Glutamatergic neuron (in vitro differentiated cells): ENCODE results near the gene PYHIN1. TPM values are rescaled to one million over a fixed set of nuclear protein-coding genes. Genes with fewer than 3 reads are reported as not detected.

Experiments used
- DNase-seq: peaks from one replicate; pipeline ENCODE4 v3.0.0; 2022
- H3K27ac Mint-ChIP-seq: one replicate; pipeline ENCODE4 v1.8.0; 2020; ENCODE audit warnings: mild to moderate bottlenecking, mixed read lengths, inconsistent platforms; ENCODE audit not compliant: unreplicated experiment
- H3K27me3 Mint-ChIP-seq: one replicate; pipeline ENCODE4 v1.8.0; 2020; ENCODE audit warnings: mild to moderate bottlenecking, moderate library complexity, mixed read lengths, inconsistent platforms; ENCODE audit not compliant: unreplicated experiment
- H3K36me3 Mint-ChIP-seq: one replicate; pipeline ENCODE4 v1.8.0; 2020; ENCODE audit warnings: mild to moderate bottlenecking, mixed read lengths, inconsistent platforms; ENCODE audit not compliant: unreplicated experiment
- H3K4me1 Mint-ChIP-seq: one replicate; pipeline ENCODE4 v1.8.0; 2020; ENCODE audit warnings: mild to moderate bottlenecking, low read depth, mixed read lengths, inconsistent platforms; ENCODE audit not compliant: unreplicated experiment
- H3K4me3 Mint-ChIP-seq: one replicate; pipeline ENCODE4 v1.8.0; 2020; ENCODE audit warnings: mild to moderate bottlenecking, mixed read lengths, inconsistent platforms; ENCODE audit not compliant: unreplicated experiment
- H3K9me3 Mint-ChIP-seq: one replicate; pipeline ENCODE4 v1.8.0; 2020; ENCODE audit warnings: mild to moderate bottlenecking, moderate library complexity, mixed read lengths, inconsistent platforms; ENCODE audit not compliant: unreplicated experiment
- total RNA-seq: library from RNA; stranded (reverse); fragmentation: NEBNext Ultra II Directional; extraction: Animal tissue kit (Norgen Biotek cat#: 25700); gene quantifications from one replicate; pipeline ENCODE4 v1.2.1, GENCODE V29; 2021; ENCODE audit not compliant: unreplicated experiment
- TF ChIP-seq, protein P1 (sequence below): fragments of 200-600 bp; sonication (generic); IDR thresholded peaks from one replicate; pipeline ENCODE4 v1.5.0; 2021; ENCODE audit not compliant: partially characterized antibody, unreplicated experiment

Gene PYHIN1
- total RNA-seq, 1 donor from 2014 or later: not detected

DNA sequence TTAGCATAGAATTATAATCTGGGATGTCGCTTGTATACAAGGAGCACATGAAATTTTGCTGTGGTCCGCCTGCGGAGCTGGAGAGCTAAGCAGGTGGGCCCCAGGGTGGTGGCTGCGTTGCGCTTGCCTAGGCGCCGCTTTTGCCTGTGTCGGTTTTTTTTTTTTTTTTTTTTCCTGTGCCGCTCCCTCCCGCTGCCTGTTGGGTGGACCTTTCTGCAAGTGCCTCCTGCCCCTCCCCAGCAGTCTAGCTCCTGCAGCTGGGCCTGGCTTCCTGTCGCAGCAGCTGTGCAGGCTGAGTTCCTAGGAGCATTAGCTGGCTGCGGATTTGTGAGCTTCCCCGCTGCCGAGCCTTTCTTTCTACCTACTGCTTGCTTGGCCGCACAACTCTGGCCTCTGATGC is 20.6 kb downstream of the PYHIN1 start:
- no peaks in the 10 kb centered on the region for H3K4me1 Mint-ChIP-seq
- DNase-seq: no peak
- TF ChIP-seq, protein P1, sequence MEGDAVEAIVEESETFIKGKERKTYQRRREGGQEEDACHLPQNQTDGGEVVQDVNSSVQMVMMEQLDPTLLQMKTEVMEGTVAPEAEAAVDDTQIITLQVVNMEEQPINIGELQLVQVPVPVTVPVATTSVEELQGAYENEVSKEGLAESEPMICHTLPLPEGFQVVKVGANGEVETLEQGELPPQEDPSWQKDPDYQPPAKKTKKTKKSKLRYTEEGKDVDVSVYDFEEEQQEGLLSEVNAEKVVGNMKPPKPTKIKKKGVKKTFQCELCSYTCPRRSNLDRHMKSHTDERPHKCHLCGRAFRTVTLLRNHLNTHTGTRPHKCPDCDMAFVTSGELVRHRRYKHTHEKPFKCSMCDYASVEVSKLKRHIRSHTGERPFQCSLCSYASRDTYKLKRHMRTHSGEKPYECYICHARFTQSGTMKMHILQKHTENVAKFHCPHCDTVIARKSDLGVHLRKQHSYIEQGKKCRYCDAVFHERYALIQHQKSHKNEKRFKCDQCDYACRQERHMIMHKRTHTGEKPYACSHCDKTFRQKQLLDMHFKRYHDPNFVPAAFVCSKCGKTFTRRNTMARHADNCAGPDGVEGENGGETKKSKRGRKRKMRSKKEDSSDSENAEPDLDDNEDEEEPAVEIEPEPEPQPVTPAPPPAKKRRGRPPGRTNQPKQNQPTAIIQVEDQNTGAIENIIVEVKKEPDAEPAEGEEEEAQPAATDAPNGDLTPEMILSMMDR: no peak
- H3K27me3 Mint-ChIP-seq: no peaks in the 10 kb centered on the region
- H3K27ac Mint-ChIP-seq: no peak overlapping the region
- H3K9me3 Mint-ChIP-seq: no peaks in the 10 kb centered on the region
- no peak overlapping the region for H3K4me3 Mint-ChIP-seq
- H3K36me3 Mint-ChIP-seq: no peaks in the 10 kb centered on the region

- Mint-ChIP-seq H3K36me3 (no peaks in the 10 kb centered on the region), H3K27me3 (no peaks in the 10 kb centered on the region), H3K9me3 (no peaks in the 10 kb centered on the region), H3K4me1 (no peaks in the 10 kb centered on the region), H3K27ac (no peak overlapping the region), H3K4me3 (no peak overlapping the region)
- TF ChIP-seq, protein P1: no peak
- no peak for DNase-seq
Measured at GRCh38 chr1:158952416-158952815, 21.1 kb downstream of the PYHIN1 start.

DNA sequence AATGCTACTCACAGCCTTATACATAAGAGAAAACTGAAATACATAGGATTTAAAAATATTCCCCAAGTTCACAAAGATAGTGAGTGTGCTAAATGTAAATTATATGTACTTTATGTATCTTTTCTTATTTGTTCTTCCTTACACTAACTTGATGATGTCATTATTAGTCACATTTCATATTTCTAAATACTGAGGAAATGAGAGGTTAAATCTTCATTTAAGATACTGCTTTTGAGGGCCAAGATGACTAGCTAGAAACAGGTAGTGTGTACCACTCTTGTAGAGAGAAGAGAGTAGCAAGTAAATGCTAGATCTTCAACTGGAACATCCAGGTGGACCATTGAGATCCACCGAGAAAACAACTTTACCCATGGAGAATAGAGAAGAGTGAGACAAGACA is 29.8 kb downstream of the PYHIN1 start:
- TF ChIP-seq, protein P1: no peak
- no peak overlapping the region for H3K4me3 Mint-ChIP-seq
- H3K27ac Mint-ChIP-seq: no peak overlapping the region
- H3K27me3 Mint-ChIP-seq: no peaks in the 10 kb centered on the region
- H3K9me3 Mint-ChIP-seq: no peaks in the 10 kb centered on the region
- no peaks in the 10 kb centered on the region for H3K36me3 Mint-ChIP-seq
- no peak for DNase-seq
- H3K4me1 Mint-ChIP-seq: no peaks in the 10 kb centered on the region

- Mint-ChIP-seq H3K9me3 (no peaks in the 10 kb centered on the region), H3K27me3 (no peaks in the 10 kb centered on the region), H3K4me1 (no peaks in the 10 kb centered on the region), H3K27ac (no peak overlapping the region), H3K4me3 (no peak overlapping the region), H3K36me3 (no peaks in the 10 kb centered on the region)
- no peak for DNase-seq
- TF ChIP-seq, protein P1: no peak
Measured at GRCh38 chr1:158962983-158963382, 31.6 kb downstream of the PYHIN1 start.

- TF ChIP-seq, protein P1: no peak
- no peaks in the 10 kb centered on the region for H3K4me1 Mint-ChIP-seq
- DNase-seq: no peak
Measured at GRCh38 chr1:158969166-158969565, 37.8 kb downstream of the PYHIN1 start.

More at GRCh38 chr1:158969166-158969565, 37.8 kb downstream of the PYHIN1 start:
- Mint-ChIP-seq H3K36me3 (no peaks in the 10 kb centered on the region), H3K9me3 (no peaks in the 10 kb centered on the region), H3K27me3 (no peaks in the 10 kb centered on the region), H3K4me3 (no peak overlapping the region), H3K27ac (no peak overlapping the region)
